GM21381 (cell line): Measurements from ENCODE around the gene HNRNPLL.
"Not testable (repeated sequence)": the region's sequence is repeated elsewhere in the genome, so short reads cannot be mapped to it uniquely, and the experiment has no call there.

ENCODE experiments used
- ATAC-seq: cut with Tn5 transposase; IDR thresholded peaks from one replicate; pipeline ENCODE4 v1.9.1; 2021; ENCODE audit warnings: mild to moderate bottlenecking, moderate library complexity; ENCODE audit not compliant: unreplicated experiment

HNRNPLL gene

GRCh38 chr2:38557217-38557616, 45.5 kb downstream of the HNRNPLL start:
- ATAC-seq, result no peak

- no peak for ATAC-seq
These were observed 46.5 kb downstream of the HNRNPLL start for GRCh38 chr2:38556006-38556801.

- ATAC-seq, result no peak
These were observed 47.6 kb downstream of the HNRNPLL start for GRCh38 chr2:38554973-38555595.

GRCh38 chr2:38553554-38553953, 49.2 kb downstream of the HNRNPLL start:
- ATAC-seq, result no peak

- ATAC-seq, result no peak
These were observed 50.5 kb downstream of the HNRNPLL start for GRCh38 chr2:38552259-38552658.

- no peak for ATAC-seq
These were observed 51.0 kb downstream of the HNRNPLL start for GRCh38 chr2:38551746-38552145.

- ATAC-seq, result no peak
These were observed 51.6 kb downstream of the HNRNPLL start for GRCh38 chr2:38551171-38551570.

- ATAC-seq, result no peak
These were observed 52.9 kb downstream of the HNRNPLL start for GRCh38 chr2:38549851-38550250.

- ATAC-seq, result no peak
These were observed 53.5 kb downstream of the HNRNPLL start for GRCh38 chr2:38549071-38549704.

GRCh38 chr2:38547791-38548190, 54.9 kb downstream of the HNRNPLL start:
- no peak for ATAC-seq

GRCh38 chr2:38546585-38546984, 56.1 kb downstream of the HNRNPLL start:
- ATAC-seq, result no peak

GRCh38 chr2:38546064-38546463, 56.7 kb downstream of the HNRNPLL start:
- no peak for ATAC-seq

GRCh38 chr2:38542248-38542631, 60.5 kb downstream of the HNRNPLL start:
- not testable (repeated sequence) for ATAC-seq

- no peak for ATAC-seq
These were observed 62.0 kb downstream of the HNRNPLL start for GRCh38 chr2:38540580-38541286.

- ATAC-seq, result no peak
These were observed 63.6 kb downstream of the HNRNPLL start for GRCh38 chr2:38539086-38539485.

GRCh38 chr2:38537937-38538525, 64.7 kb downstream of the HNRNPLL start:
- ATAC-seq, result no peak

- not testable (repeated sequence) for ATAC-seq
These were observed 65.4 kb downstream of the HNRNPLL start for GRCh38 chr2:38537296-38537695.

- ATAC-seq, result peak; percentile 48
These were observed 66.8 kb downstream of the HNRNPLL start for GRCh38 chr2:38535744-38536506.

- ATAC-seq, result no peak
These were observed 67.4 kb downstream of the HNRNPLL start for GRCh38 chr2:38535404-38535743.

- ATAC-seq, result no peak
These were observed 67.9 kb downstream of the HNRNPLL start for GRCh38 chr2:38534746-38535403.
